Measurements from ENCODE around the gene PPA2.

Gene PPA2

DNA sequence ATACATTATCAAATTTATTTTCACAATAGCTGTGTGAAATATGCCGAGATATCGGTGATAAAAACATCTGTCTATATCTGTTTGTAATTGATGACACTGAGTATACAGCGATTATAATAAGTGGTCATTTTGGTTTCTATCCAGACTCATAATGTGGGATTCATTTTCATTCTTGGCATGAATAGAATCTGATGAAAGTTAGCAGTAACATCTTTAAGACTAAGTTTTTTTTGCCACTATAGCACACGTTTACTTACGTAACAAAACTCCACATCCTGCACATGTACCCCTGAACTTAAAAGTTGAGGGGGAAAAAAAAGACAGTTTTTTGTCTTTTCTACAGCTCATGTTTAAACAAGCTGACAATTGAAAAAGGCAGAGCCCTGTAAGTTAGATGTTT lies 86.4 kb downstream of the PPA2 start:
- Histone ChIP-seq H3K36me3 (ENCODE audit: control insufficient read depth in 1 of 2, insufficient read depth in 2 of 2, low read length in 2 of 2) (peaks cover 0 to 19% of the 10 kb centered on the region in 2 donors), H3K4me1 (ENCODE audit: control insufficient read depth in 1 of 2, insufficient read depth in 2 of 2, low read length in 2 of 2) (no peaks in the 10 kb centered on the region), H3K27ac (ENCODE audit: low read length) (no peak overlapping the region), H3K9me3 (ENCODE audit: control insufficient read depth in 1 of 2, low read length in 2 of 2) (no peaks in the 10 kb centered on the region), H3K27me3 (ENCODE audit: low read depth, low read length) (no peaks in the 10 kb centered on the region), H3K4me3 (ENCODE audit: low read depth in 1 of 2, low read length in 2 of 2) (no peak overlapping the region)

DNA sequence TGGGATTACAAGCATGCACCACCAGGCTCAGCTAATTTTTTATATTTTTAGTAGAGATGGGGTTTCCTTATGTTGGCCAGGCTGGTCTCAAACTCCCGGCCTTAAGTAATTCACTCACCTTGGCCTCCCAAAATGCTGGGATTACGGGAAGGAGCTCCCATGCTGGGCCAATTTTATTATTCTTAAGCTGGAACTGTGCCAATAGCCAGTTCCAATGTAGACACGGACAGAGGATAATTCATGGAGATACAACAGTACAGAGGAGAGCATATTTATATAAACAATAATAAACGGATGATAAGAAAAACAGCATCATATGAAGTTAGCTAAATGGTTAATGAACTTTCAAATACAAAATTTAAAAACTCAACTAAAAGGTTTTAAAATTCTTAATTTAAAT lies 87.8 kb downstream of the PPA2 start:
- no peak overlapping the region for H3K4me3 ChIP-seq (ENCODE audit: low read depth in 1 of 2, low read length in 2 of 2)
- H3K4me1 ChIP-seq (ENCODE audit: control insufficient read depth in 1 of 2, insufficient read depth in 2 of 2, low read length in 2 of 2): no peaks in the 10 kb centered on the region
- no peaks in the 10 kb centered on the region for H3K27me3 ChIP-seq (ENCODE audit: low read depth, low read length)
- H3K27ac ChIP-seq (ENCODE audit: low read length): no peak overlapping the region
- H3K36me3 ChIP-seq (ENCODE audit: control insufficient read depth in 1 of 2, insufficient read depth in 2 of 2, low read length in 2 of 2): peaks cover 0 to 23% of the 10 kb centered on the region in 2 donors
- H3K9me3 ChIP-seq (ENCODE audit: control insufficient read depth in 1 of 2, low read length in 2 of 2): no peaks in the 10 kb centered on the region

DNA sequence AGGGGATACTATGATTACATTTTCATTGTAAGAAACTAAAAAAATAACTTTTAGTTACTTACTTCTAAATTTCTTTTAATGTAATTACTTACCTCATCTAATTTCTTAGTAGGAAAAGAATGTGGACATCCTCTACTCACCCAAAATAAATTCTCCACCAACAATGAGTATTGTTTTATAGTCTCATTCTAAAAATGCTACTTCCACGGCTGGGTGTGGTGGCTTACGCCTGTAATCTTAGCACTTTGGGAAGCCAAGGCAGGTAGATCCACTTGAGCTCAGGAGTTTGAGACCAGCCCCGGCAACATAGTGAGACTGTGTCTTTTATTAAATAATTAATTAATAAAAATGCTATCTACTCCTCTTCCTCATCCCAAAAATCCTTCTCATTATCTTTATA lies 99.8 kb downstream of the PPA2 start:
- Histone ChIP-seq H3K27me3 (ENCODE audit: low read depth, low read length) (no peaks in the 10 kb centered on the region), H3K36me3 (ENCODE audit: control insufficient read depth in 1 of 2, insufficient read depth in 2 of 2, low read length in 2 of 2) (peaks cover 0 to 5% of the 10 kb centered on the region in 2 donors), H3K27ac (ENCODE audit: low read length) (no peak overlapping the region), H3K4me3 (ENCODE audit: low read depth in 1 of 2, low read length in 2 of 2) (no peak overlapping the region), H3K9me3 (ENCODE audit: control insufficient read depth in 1 of 2, low read length in 2 of 2) (no peaks in the 10 kb centered on the region), H3K4me1 (ENCODE audit: control insufficient read depth in 1 of 2, insufficient read depth in 2 of 2, low read length in 2 of 2) (no peaks in the 10 kb centered on the region)

DNA sequence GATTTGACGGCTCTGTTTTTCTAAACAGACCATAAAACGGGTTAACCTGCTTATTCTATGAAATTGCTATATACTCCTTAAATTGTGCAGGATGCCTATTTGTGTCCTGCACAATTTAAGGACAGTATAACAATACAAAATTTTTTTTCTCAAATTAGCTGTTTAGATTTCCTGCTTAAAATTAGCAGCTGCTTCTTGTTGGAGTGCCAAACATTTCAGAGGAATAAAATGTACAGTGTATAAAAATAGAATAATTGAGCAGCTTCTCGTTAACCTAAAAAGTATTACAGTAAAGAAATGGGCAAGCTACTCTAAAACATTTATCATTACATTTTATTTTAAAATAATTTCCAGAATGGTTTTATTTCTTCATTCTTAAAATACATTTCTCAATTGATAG lies 100.5 kb downstream of the PPA2 start:
- no peaks in the 10 kb centered on the region for H3K9me3 ChIP-seq (ENCODE audit: control insufficient read depth in 1 of 2, low read length in 2 of 2)

DNA sequence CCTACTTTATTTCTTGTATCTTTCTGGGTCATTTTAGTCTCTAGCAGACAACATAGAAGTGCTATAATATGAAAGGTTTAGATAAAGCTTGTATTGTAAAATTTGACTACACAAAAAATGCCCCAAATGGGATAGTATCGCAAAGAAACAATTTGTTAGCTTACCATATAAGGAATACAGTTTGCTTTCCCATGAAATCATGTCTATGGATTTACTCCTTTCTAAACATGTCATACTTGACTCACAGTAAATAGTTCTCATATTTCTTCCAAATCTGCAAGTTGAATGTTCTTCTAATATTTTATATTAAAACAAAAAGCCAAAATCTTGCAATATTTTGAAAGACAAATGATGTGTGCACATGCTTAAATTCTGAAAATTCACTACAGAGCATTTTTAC lies 103.9 kb downstream of the PPA2 start:
- no peaks in the 10 kb centered on the region for H3K9me3 ChIP-seq (ENCODE audit: control insufficient read depth in 1 of 2, low read length in 2 of 2)
- no peaks in the 10 kb centered on the region for H3K27me3 ChIP-seq (ENCODE audit: low read depth, low read length)
- H3K4me3 ChIP-seq (ENCODE audit: low read depth in 1 of 2, low read length in 2 of 2): no peak overlapping the region
- H3K36me3 ChIP-seq (ENCODE audit: control insufficient read depth in 1 of 2, insufficient read depth in 2 of 2, low read length in 2 of 2): peaks cover 10 to 36% of the 10 kb centered on the region in 2 donors
- H3K4me1 ChIP-seq (ENCODE audit: control insufficient read depth in 1 of 2, insufficient read depth in 2 of 2, low read length in 2 of 2): no peaks in the 10 kb centered on the region
- no peak overlapping the region for H3K27ac ChIP-seq (ENCODE audit: low read length)

More for the DNA sequence above, 100.5 kb downstream of the PPA2 start:
- H3K27me3 ChIP-seq (ENCODE audit: low read depth, low read length): no peaks in the 10 kb centered on the region
- H3K4me1 ChIP-seq (ENCODE audit: control insufficient read depth in 1 of 2, insufficient read depth in 2 of 2, low read length in 2 of 2): no peaks in the 10 kb centered on the region
- no peak overlapping the region for H3K27ac ChIP-seq (ENCODE audit: low read length)
- H3K4me3 ChIP-seq (ENCODE audit: low read depth in 1 of 2, low read length in 2 of 2): no peak overlapping the region
- peaks cover 5 to 12% of the 10 kb centered on the region in 2 donors for H3K36me3 ChIP-seq (ENCODE audit: control insufficient read depth in 1 of 2, insufficient read depth in 2 of 2, low read length in 2 of 2)

DNA sequence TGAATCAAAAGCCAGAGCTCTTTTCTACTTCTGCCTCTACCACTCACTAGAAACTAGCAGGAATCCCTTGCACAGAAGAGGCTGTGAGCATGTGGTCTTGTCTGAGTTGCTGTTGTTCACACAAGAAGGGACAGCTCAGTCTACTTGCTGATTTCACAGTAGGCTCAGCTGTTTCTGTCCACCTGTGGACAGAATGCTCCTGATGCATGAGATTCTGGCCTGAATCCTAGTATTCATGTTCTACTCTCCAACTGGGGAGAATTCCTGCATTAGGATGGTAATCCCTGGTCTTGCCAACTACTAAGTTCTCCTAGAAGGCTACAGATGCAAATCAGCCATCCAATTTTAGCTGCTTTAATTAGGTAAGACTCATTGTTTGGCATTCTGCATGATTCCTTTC lies 112.8 kb downstream of the PPA2 start:
- Histone ChIP-seq H3K27ac (ENCODE audit: low read length) (no peak overlapping the region), H3K4me1 (ENCODE audit: control insufficient read depth in 1 of 2, insufficient read depth in 2 of 2, low read length in 2 of 2) (no peaks in the 10 kb centered on the region)

DNA sequence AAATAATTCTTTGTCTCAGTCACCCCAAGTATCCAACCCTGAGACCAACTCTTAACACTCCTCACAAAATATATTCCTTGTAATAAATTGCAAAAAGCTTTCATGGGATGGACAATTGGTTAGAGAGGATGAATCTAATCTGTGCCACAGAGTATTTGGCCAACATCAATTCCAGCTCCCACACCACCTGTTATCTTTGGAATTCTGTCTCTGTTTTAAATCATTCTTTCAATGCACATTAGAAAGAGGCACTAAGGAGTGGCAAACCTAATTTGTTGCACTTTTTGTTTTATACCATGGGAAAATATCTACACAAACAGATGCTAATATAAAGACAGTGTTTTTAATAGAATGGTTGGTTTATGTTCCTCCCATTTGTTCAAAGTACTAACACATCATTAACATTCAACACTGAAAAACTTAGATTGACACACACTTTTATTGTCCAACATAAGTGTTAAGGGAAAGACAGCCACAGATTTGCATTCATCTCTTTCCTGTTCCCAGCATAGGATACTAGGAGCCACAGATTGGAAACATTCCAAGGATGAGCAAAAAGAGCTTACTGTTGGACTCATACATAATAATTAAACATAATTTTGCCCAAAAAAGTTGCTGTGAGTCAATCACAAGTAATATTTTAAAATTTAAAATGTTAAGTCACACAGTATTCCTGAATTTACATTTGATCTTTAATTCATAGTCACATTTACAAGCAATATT lies 116.4 kb downstream of the PPA2 start:
- H3K4me1 ChIP-seq (ENCODE audit: control insufficient read depth in 1 of 2, insufficient read depth in 2 of 2, low read length in 2 of 2): no peaks in the 10 kb centered on the region
- H3K36me3 ChIP-seq (ENCODE audit: control insufficient read depth in 1 of 2, insufficient read depth in 2 of 2, low read length in 2 of 2): peaks cover 0 to 8% of the 10 kb centered on the region in 2 donors
- no peaks in the 10 kb centered on the region for H3K27me3 ChIP-seq (ENCODE audit: low read depth, low read length)
- no peak overlapping the region for H3K4me3 ChIP-seq (ENCODE audit: low read depth in 1 of 2, low read length in 2 of 2)
- H3K27ac ChIP-seq (ENCODE audit: low read length): no peak overlapping the region
- H3K9me3 ChIP-seq (ENCODE audit: control insufficient read depth in 1 of 2, low read length in 2 of 2): no peaks in the 10 kb centered on the region

More for the DNA sequence above, 112.8 kb downstream of the PPA2 start:
- Histone ChIP-seq H3K9me3 (ENCODE audit: control insufficient read depth in 1 of 2, low read length in 2 of 2) (no peaks in the 10 kb centered on the region), H3K27me3 (ENCODE audit: low read depth, low read length) (no peaks in the 10 kb centered on the region), H3K4me3 (ENCODE audit: low read depth in 1 of 2, low read length in 2 of 2) (no peak overlapping the region), H3K36me3 (ENCODE audit: control insufficient read depth in 1 of 2, insufficient read depth in 2 of 2, low read length in 2 of 2) (peaks cover 0 to 15% of the 10 kb centered on the region in 2 donors)

DNA sequence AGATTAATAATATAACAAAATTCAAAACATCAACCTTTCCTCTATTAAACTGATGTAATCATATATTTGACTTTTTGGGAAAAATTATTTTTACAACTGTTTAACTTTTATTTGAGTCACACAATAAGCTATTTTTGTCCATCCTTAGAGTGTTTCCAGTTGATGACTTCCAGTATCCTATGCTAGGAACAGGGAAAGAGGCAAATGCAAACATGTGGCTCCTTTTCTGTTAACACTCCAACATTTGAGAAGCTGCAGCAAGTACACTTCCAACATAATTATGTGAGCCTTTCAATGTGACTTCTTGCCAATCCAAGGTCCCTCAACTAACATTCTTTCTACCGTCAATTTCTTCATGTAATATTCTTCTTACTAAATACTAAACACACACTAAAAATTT lies 117.7 kb downstream of the PPA2 start:
- peaks cover 0 to 8% of the 10 kb centered on the region in 2 donors for H3K36me3 ChIP-seq (ENCODE audit: control insufficient read depth in 1 of 2, insufficient read depth in 2 of 2, low read length in 2 of 2)
- no peaks in the 10 kb centered on the region for H3K4me1 ChIP-seq (ENCODE audit: control insufficient read depth in 1 of 2, insufficient read depth in 2 of 2, low read length in 2 of 2)
- no peak overlapping the region for H3K27ac ChIP-seq (ENCODE audit: low read length)
- H3K4me3 ChIP-seq (ENCODE audit: low read depth in 1 of 2, low read length in 2 of 2): no peak overlapping the region
- H3K9me3 ChIP-seq (ENCODE audit: control insufficient read depth in 1 of 2, low read length in 2 of 2): no peaks in the 10 kb centered on the region
- H3K27me3 ChIP-seq (ENCODE audit: low read depth, low read length): no peaks in the 10 kb centered on the region

DNA sequence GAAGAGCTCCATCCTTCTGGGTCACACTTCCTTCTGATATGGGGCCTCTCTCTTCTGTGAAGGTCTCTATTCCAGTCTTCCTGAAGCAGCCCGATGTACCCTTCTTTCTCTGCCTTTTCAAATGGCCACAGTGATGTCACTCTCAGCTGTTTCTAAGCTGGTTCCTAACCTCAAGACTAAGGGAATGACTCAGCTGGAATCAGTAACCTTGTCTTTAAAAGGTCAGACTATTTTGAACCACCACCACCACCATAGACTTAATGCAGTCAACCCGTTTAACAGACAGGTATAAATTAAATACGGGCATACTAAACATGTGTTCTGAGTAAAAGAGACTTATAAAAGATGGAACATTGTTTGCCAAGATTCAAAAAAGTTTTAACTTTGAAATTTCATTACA lies 121.0 kb downstream of the PPA2 start:
- Histone ChIP-seq H3K4me1 (ENCODE audit: control insufficient read depth in 1 of 2, insufficient read depth in 2 of 2, low read length in 2 of 2) (no peaks in the 10 kb centered on the region), H3K27ac (ENCODE audit: low read length) (no peak overlapping the region), H3K36me3 (ENCODE audit: control insufficient read depth in 1 of 2, insufficient read depth in 2 of 2, low read length in 2 of 2) (no peaks in the 10 kb centered on the region), H3K4me3 (ENCODE audit: low read depth in 1 of 2, low read length in 2 of 2) (no peak overlapping the region), H3K27me3 (ENCODE audit: low read depth, low read length) (no peaks in the 10 kb centered on the region), H3K9me3 (ENCODE audit: control insufficient read depth in 1 of 2, low read length in 2 of 2) (no peaks in the 10 kb centered on the region)

DNA sequence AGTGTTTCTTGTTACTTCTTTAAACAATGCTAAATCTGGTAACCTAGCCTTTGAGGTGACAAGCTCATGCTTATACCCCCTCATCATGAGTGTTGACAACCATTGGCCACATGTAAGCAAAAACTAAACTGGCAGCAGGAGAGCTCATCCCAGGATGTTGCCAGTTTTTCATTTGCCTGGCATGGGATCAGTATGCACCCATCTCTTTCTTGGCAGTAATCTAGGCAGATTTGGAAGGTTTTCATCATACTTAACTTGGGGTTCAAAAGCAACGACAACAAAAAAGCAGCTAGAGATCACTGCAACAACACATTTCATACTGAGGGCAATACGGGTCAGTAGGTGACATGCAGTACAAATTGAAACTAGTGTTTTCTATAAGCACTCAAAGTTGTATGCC lies 122.0 kb downstream of the PPA2 start:
- H3K27ac ChIP-seq (ENCODE audit: low read length): no peak overlapping the region
- H3K36me3 ChIP-seq (ENCODE audit: control insufficient read depth in 1 of 2, insufficient read depth in 2 of 2, low read length in 2 of 2): no peaks in the 10 kb centered on the region
- no peaks in the 10 kb centered on the region for H3K4me1 ChIP-seq (ENCODE audit: control insufficient read depth in 1 of 2, insufficient read depth in 2 of 2, low read length in 2 of 2)
- H3K4me3 ChIP-seq (ENCODE audit: low read depth in 1 of 2, low read length in 2 of 2): no peak overlapping the region
- H3K27me3 ChIP-seq (ENCODE audit: low read depth, low read length): no peaks in the 10 kb centered on the region
- H3K9me3 ChIP-seq (ENCODE audit: control insufficient read depth in 1 of 2, low read length in 2 of 2): no peaks in the 10 kb centered on the region

DNA sequence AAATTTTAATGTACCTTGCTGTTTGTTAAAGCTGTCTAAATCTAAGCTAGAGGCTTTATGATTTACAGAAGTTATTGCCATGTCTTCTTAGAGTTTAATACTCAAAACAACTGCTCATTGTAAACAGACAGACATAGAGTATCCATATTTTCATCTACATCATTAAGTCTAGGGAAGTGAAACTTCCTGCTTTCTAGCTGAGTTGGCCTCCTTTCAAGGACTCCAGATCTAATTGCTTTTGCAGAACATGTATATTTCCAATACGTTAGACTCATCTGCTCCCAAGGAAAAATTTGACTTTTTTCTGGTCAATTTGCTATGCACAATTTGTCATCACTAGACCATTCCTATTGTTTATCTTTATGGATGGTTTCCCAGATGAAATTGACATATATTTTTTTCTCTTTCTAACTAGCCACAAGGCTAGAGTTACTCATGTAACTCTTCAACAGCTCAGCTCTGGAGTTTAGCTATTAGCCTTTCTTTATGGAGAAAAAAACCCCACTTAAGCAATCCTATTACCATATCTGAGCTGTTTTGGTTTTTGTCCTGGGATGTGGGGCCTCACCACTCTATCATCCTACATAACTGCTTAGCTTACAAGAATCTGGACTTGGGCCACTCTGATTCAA lies 122.9 kb downstream of the PPA2 start:
- no peak overlapping the region for H3K4me3 ChIP-seq (ENCODE audit: low read depth in 1 of 2, low read length in 2 of 2)
- H3K27me3 ChIP-seq (ENCODE audit: low read depth, low read length): no peaks in the 10 kb centered on the region
- H3K4me1 ChIP-seq (ENCODE audit: control insufficient read depth in 1 of 2, insufficient read depth in 2 of 2, low read length in 2 of 2): no peaks in the 10 kb centered on the region
- no peaks in the 10 kb centered on the region for H3K9me3 ChIP-seq (ENCODE audit: control insufficient read depth in 1 of 2, low read length in 2 of 2)
- no peaks in the 10 kb centered on the region for H3K36me3 ChIP-seq (ENCODE audit: control insufficient read depth in 1 of 2, insufficient read depth in 2 of 2, low read length in 2 of 2)
- H3K27ac ChIP-seq (ENCODE audit: low read length): no peak overlapping the region

DNA sequence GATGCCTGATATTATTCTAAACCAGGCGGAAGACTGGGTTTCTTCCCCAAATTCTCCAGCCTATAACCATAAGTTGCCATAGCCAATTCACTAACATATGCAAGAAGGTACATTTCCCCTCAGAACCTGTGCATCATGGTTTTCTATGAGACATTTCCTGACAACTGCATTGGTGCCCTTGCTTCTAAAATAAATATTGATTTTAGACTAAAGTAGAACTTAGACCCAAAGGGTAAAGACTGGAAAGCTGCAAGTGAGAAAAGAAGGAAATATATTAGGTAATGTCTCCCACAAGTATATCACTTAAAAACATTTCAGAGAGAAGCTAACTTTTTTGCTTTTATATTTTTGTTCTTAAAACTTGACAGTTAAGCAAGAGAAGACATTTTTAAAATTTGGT lies 125.1 kb downstream of the PPA2 start:
- no peaks in the 10 kb centered on the region for H3K4me1 ChIP-seq (ENCODE audit: control insufficient read depth in 1 of 2, insufficient read depth in 2 of 2, low read length in 2 of 2)
- H3K9me3 ChIP-seq (ENCODE audit: control insufficient read depth in 1 of 2, low read length in 2 of 2): no peaks in the 10 kb centered on the region
- H3K36me3 ChIP-seq (ENCODE audit: control insufficient read depth in 1 of 2, insufficient read depth in 2 of 2, low read length in 2 of 2): no peaks in the 10 kb centered on the region
- no peaks in the 10 kb centered on the region for H3K27me3 ChIP-seq (ENCODE audit: low read depth, low read length)
- no peak overlapping the region for H3K4me3 ChIP-seq (ENCODE audit: low read depth in 1 of 2, low read length in 2 of 2)
- no peak overlapping the region for H3K27ac ChIP-seq (ENCODE audit: low read length)

Data from muscle layer of duodenum (tissue), 2 donors.